Stimulated activated naive CD8-positive, alpha-beta T cell treated with anti-CD3 and anti-CD28 coated beads, Interleukin-15, Interleukin-2, amounts not matched to agents 100 U/mL and 50 U/mL, for 24 hours (primary cell): Measurements from ENCODE around the gene EMC10.
"Not testable (repeated sequence)": the region's sequence is repeated elsewhere in the genome, so short reads cannot be mapped to it uniquely, and the experiment has no call there.

Experiments
- ATAC-seq: fragments of 150-1000 bp; cut with Tn5 transposase; one replicate; pipeline ENCODE4 v1.10.0; 2021
- DNase-seq: peaks from one replicate; pipeline ENCODE4 v3.0.0; 2021

The EMC10 gene

GRCh38 chr19:50514346-50515167 is 38.2 kb downstream of the EMC10 start:
- DNase-seq (no peak), ATAC-seq (no peak)

GRCh38 chr19:50515168-50515561 is 38.9 kb downstream of the EMC10 start:
- no peak for DNase-seq

GRCh38 chr19:50516456-50516855 is 40.1 kb downstream of the EMC10 start:
- no peak for ATAC-seq
- no peak for DNase-seq

More at GRCh38 chr19:50515168-50515561, 38.9 kb downstream of the EMC10 start:
- no peak for ATAC-seq

- ATAC-seq, result no peak
- no peak for DNase-seq
These were observed 40.8 kb downstream of the EMC10 start for GRCh38 chr19:50516964-50517703.

GRCh38 chr19:50517704-50518075 is 41.4 kb downstream of the EMC10 start:
- DNase-seq (no peak), ATAC-seq (no peak)

- DNase-seq (no peak), ATAC-seq (no peak)
These were observed 42.0 kb downstream of the EMC10 start for GRCh38 chr19:50518091-50519005.

GRCh38 chr19:50519006-50519575 is 42.8 kb downstream of the EMC10 start:
- ATAC-seq (no peak), DNase-seq (no peak)

GRCh38 chr19:50520822-50521465 is 44.6 kb downstream of the EMC10 start:
- ATAC-seq (no peak), DNase-seq (no peak)

- ATAC-seq (no peak), DNase-seq (no peak)
These were observed 46.6 kb downstream of the EMC10 start for GRCh38 chr19:50522881-50523280.

GRCh38 chr19:50528052-50528451 is 51.7 kb downstream of the EMC10 start:
- not testable (repeated sequence) for ATAC-seq, DNase-seq

- ATAC-seq, result no peak
These were observed 54.9 kb downstream of the EMC10 start for GRCh38 chr19:50531171-50531612.

GRCh38 chr19:50532952-50533351 is 56.6 kb downstream of the EMC10 start:
- ATAC-seq, result no peak
- no peak for DNase-seq

More at GRCh38 chr19:50531171-50531612, 54.9 kb downstream of the EMC10 start:
- no peak for DNase-seq

- peak; percentile 16 for ATAC-seq
- no peak for DNase-seq
These were observed 58.2 kb downstream of the EMC10 start for GRCh38 chr19:50534478-50534877.

- ATAC-seq (no peak), DNase-seq (no peak)
These were observed 59.4 kb downstream of the EMC10 start for GRCh38 chr19:50535672-50536187.

- ATAC-seq, result no peak
- DNase-seq, result no peak
These were observed 60.5 kb downstream of the EMC10 start for GRCh38 chr19:50536662-50537305.

- ATAC-seq, result no peak
- DNase-seq, result no peak
These were observed 61.0 kb downstream of the EMC10 start for GRCh38 chr19:50537306-50537685.

- DNase-seq (peak; percentile 84), ATAC-seq (peak; percentile 66)
These were observed 61.5 kb downstream of the EMC10 start for GRCh38 chr19:50537769-50538230.
